ENCODE measurements around the gene ARL10. TPM values are rescaled to one million over a fixed set of nuclear protein-coding genes. Genes with fewer than 3 reads are reported as not detected.
A peak's percentile ranks its signal among the peaks of the same experiment; 100 is the strongest.

Gene ARL10
- polyA plus RNA-seq, 4 donors, result under 0.01 to 2.4 (median 0.97) TPM; not detected in 1

- Histone ChIP-seq H3K4me1 (ENCODE audit: control insufficient read depth in 3 of 3, insufficient read depth in 2 of 3, low read depth in 1 of 3, low read length in 2 of 3) (peaks cover 4 to 12% (median 5%) of the 10 kb centered on the region in 3 donors), H3K27me3 (ENCODE audit: control insufficient read depth in 3 of 3, insufficient read depth in 3 of 3, low read length in 3 of 3) (no peaks in the 10 kb centered on the region), H3K9me3 (ENCODE audit: control insufficient read depth in 2 of 2, insufficient read depth in 1 of 2, low read depth in 1 of 2, low read length in 1 of 2) (no peaks in the 10 kb centered on the region), H3K27ac (ENCODE audit: low read depth in 1 of 3, low read length in 2 of 3) (peak overlapping the region in 2 of 3 donors; percentile 97 to 98), H3K36me3 (ENCODE audit: control insufficient read depth in 3 of 3, insufficient read depth in 2 of 3, low read depth in 1 of 3, low read length in 3 of 3) (peaks cover 6 to 57% (median 16%) of the 10 kb centered on the region in 3 donors), H3K4me3 (ENCODE audit: low read depth in 1 of 3, low read length in 3 of 3) (peak overlapping the region; percentile 70 to 90 (median 78))
- peak in 1 of 2 donors; percentile 51 for DNase-seq
- no peak for FAIRE-seq
- 0 to 1% (median 0%) methylated on average over 21 to 29 of the region's 29 CpGs for WGBS, 3 donors
These were observed 22.7 kb downstream of the ARL10 start for GRCh38 chr5:176388003-176388443.

- DNase-seq (peak; percentile 99 to 100), FAIRE-seq (no peak)
- Histone ChIP-seq H3K36me3 (ENCODE audit: control insufficient read depth in 3 of 3, insufficient read depth in 2 of 3, low read depth in 1 of 3, low read length in 3 of 3) (peaks cover 6 to 57% (median 16%) of the 10 kb centered on the region in 3 donors), H3K27ac (ENCODE audit: low read depth in 1 of 3, low read length in 2 of 3) (peak within 1 kb of the TSS; percentile 96 to 98 (median 97)), H3K4me1 (ENCODE audit: control insufficient read depth in 3 of 3, insufficient read depth in 2 of 3, low read depth in 1 of 3, low read length in 2 of 3) (peaks cover 4 to 12% (median 5%) of the 10 kb centered on the region in 3 donors), H3K27me3 (ENCODE audit: control insufficient read depth in 3 of 3, insufficient read depth in 3 of 3, low read length in 3 of 3) (no peaks in the 10 kb centered on the region), H3K9me3 (ENCODE audit: control insufficient read depth in 2 of 2, insufficient read depth in 1 of 2, low read depth in 1 of 2, low read length in 1 of 2) (no peaks in the 10 kb centered on the region), H3K4me3 (ENCODE audit: low read depth in 1 of 3, low read length in 3 of 3) (peak within 1 kb of the TSS; percentile 70 to 90 (median 78))
- 0 to 1% (median 1%) methylated on average over 46 to 47 of the region's 47 CpGs for WGBS, 3 donors
These were observed 23.3 kb downstream of the ARL10 start, which contains the start of the genes HIGD2A and NOP16 for GRCh38 chr5:176388444-176389134. TSS of gene HIGD2A (plus strand) at chr5:176388751. CDS start at chr5:176388820, 69 bp downstream. TSS of gene NOP16 (minus strand) at chr5:176388598. CDS start at chr5:176388539, 59 bp downstream.

- FAIRE-seq (no peak), DNase-seq (no peak)
- H3K4me1 ChIP-seq (ENCODE audit: control insufficient read depth in 3 of 3, insufficient read depth in 2 of 3, low read depth in 1 of 3, low read length in 2 of 3), result peaks cover 4 to 12% (median 5%) of the 10 kb centered on the region in 3 donors
- peak overlapping the region; percentile 48 to 90 (median 74) for H3K4me3 ChIP-seq (ENCODE audit: low read depth in 1 of 3, low read length in 3 of 3)
- H3K27me3 ChIP-seq (ENCODE audit: control insufficient read depth in 3 of 3, insufficient read depth in 3 of 3, low read length in 3 of 3), result no peaks in the 10 kb centered on the region
- no peaks in the 10 kb centered on the region for H3K9me3 ChIP-seq (ENCODE audit: control insufficient read depth in 2 of 2, insufficient read depth in 1 of 2, low read depth in 1 of 2, low read length in 1 of 2)
- H3K27ac ChIP-seq (ENCODE audit: low read depth in 1 of 3, low read length in 2 of 3), result peak overlapping the region; percentile 96 to 98 (median 97)
- H3K36me3 ChIP-seq (ENCODE audit: control insufficient read depth in 3 of 3, insufficient read depth in 2 of 3, low read depth in 1 of 3, low read length in 3 of 3), result peaks cover 2 to 54% (median 8%) of the 10 kb centered on the region in 3 donors
- WGBS, 3 donors, result 25 to 31% (median 27%) methylated on average over 33 to 41 of the region's 41 CpGs
These were observed 24.1 kb downstream of the ARL10 start for GRCh38 chr5:176389135-176390123.

- Histone ChIP-seq H3K4me3 (ENCODE audit: low read depth in 1 of 3, low read length in 3 of 3) (no peak overlapping the region), H3K4me1 (ENCODE audit: control insufficient read depth in 3 of 3, insufficient read depth in 2 of 3, low read depth in 1 of 3, low read length in 2 of 3) (peaks cover 4 to 12% (median 5%) of the 10 kb centered on the region in 3 donors), H3K36me3 (ENCODE audit: control insufficient read depth in 3 of 3, insufficient read depth in 2 of 3, low read depth in 1 of 3, low read length in 3 of 3) (peaks cover 2 to 61% (median 2%) of the 10 kb centered on the region in 3 donors), H3K27me3 (ENCODE audit: control insufficient read depth in 3 of 3, insufficient read depth in 3 of 3, low read length in 3 of 3) (no peaks in the 10 kb centered on the region), H3K27ac (ENCODE audit: low read depth in 1 of 3, low read length in 2 of 3) (no peak overlapping the region), H3K9me3 (ENCODE audit: control insufficient read depth in 2 of 2, insufficient read depth in 1 of 2, low read depth in 1 of 2, low read length in 1 of 2) (no peaks in the 10 kb centered on the region)
- 80 to 94% (median 88%) methylated on average over 4 of the region's 4 CpGs for WGBS, 3 donors
- DNase-seq (no peak), FAIRE-seq (no peak)
These were observed 26.2 kb downstream of the ARL10 start for GRCh38 chr5:176391479-176391878.

- H3K27ac ChIP-seq (ENCODE audit: low read depth in 1 of 3, low read length in 2 of 3), result no peak overlapping the region
- H3K4me1 ChIP-seq (ENCODE audit: control insufficient read depth in 3 of 3, insufficient read depth in 2 of 3, low read depth in 1 of 3, low read length in 2 of 3), result peaks cover 3 to 10% (median 5%) of the 10 kb centered on the region in 3 donors
- 90 to 92% (median 91%) methylated on average over 4 of the region's 4 CpGs for WGBS, 3 donors
- no peaks in the 10 kb centered on the region for H3K9me3 ChIP-seq (ENCODE audit: control insufficient read depth in 2 of 2, insufficient read depth in 1 of 2, low read depth in 1 of 2, low read length in 1 of 2)
- no peak overlapping the region for H3K4me3 ChIP-seq (ENCODE audit: low read depth in 1 of 3, low read length in 3 of 3)
- H3K36me3 ChIP-seq (ENCODE audit: control insufficient read depth in 3 of 3, insufficient read depth in 2 of 3, low read depth in 1 of 3, low read length in 3 of 3), result peaks cover under 1 to 64% (median 2%) of the 10 kb centered on the region in 3 donors
- FAIRE-seq (no peak), DNase-seq (no peak)
- H3K27me3 ChIP-seq (ENCODE audit: control insufficient read depth in 3 of 3, insufficient read depth in 3 of 3, low read length in 3 of 3), result no peaks in the 10 kb centered on the region
These were observed 26.7 kb downstream of the ARL10 start for GRCh38 chr5:176391999-176392398.

DNA sequence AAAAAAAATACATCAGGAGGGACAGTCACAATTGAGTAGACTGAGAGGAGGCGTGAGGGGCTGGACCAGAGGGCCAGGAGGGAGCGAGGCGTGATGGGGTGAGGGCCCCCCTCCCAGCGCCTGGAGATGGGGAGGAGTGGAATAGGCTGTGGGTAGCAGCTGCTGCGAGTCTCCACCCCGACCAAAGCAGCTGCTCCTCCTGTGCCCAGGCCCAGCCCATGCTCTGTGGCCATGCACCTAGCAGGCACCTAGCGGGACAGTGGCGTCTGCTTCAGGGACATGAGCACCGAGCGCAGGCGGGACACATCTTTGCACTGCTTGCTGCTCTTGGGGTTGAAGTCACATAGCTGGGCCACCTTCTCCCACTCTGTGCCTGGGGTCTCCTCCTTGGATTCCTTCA lies 27.2 kb downstream of the ARL10 start:
- WGBS, 3 donors, result 81 to 90% (median 88%) methylated on average over 11 of the region's 11 CpGs
- peaks cover 2 to 69% (median 6%) of the 10 kb centered on the region in 3 donors for H3K36me3 ChIP-seq (ENCODE audit: control insufficient read depth in 3 of 3, insufficient read depth in 2 of 3, low read depth in 1 of 3, low read length in 3 of 3)
- H3K4me1 ChIP-seq (ENCODE audit: control insufficient read depth in 3 of 3, insufficient read depth in 2 of 3, low read depth in 1 of 3, low read length in 2 of 3), result peaks cover 1 to 4% (median 2%) of the 10 kb centered on the region in 3 donors
- H3K27me3 ChIP-seq (ENCODE audit: control insufficient read depth in 3 of 3, insufficient read depth in 3 of 3, low read length in 3 of 3), result no peaks in the 10 kb centered on the region
- FAIRE-seq (no peak), DNase-seq (no peak)
- no peak overlapping the region for H3K4me3 ChIP-seq (ENCODE audit: low read depth in 1 of 3, low read length in 3 of 3)
- H3K9me3 ChIP-seq (ENCODE audit: control insufficient read depth in 2 of 2, insufficient read depth in 1 of 2, low read depth in 1 of 2, low read length in 1 of 2), result no peaks in the 10 kb centered on the region
- H3K27ac ChIP-seq (ENCODE audit: low read depth in 1 of 3, low read length in 2 of 3), result no peak overlapping the region

GRCh38 chr5:176394096-176394495 lies 28.8 kb downstream of the ARL10 start:
- Histone ChIP-seq H3K27ac (ENCODE audit: low read depth in 1 of 3, low read length in 2 of 3) (no peak overlapping the region), H3K27me3 (ENCODE audit: control insufficient read depth in 3 of 3, insufficient read depth in 3 of 3, low read length in 3 of 3) (no peaks in the 10 kb centered on the region), H3K36me3 (ENCODE audit: control insufficient read depth in 3 of 3, insufficient read depth in 2 of 3, low read depth in 1 of 3, low read length in 3 of 3) (peaks cover 6 to 82% (median 9%) of the 10 kb centered on the region in 3 donors), H3K4me3 (ENCODE audit: low read depth in 1 of 3, low read length in 3 of 3) (no peak overlapping the region), H3K9me3 (ENCODE audit: control insufficient read depth in 2 of 2, insufficient read depth in 1 of 2, low read depth in 1 of 2, low read length in 1 of 2) (no peaks in the 10 kb centered on the region), H3K4me1 (ENCODE audit: control insufficient read depth in 3 of 3, insufficient read depth in 2 of 3, low read depth in 1 of 3, low read length in 2 of 3) (peaks cover 0 to 3% (median 0%) of the 10 kb centered on the region in 3 donors)
- WGBS, 3 donors, result 94 to 97% (median 94%) methylated on average over 9 of the region's 9 CpGs
- DNase-seq, result no peak
- FAIRE-seq, result no peak

Measured in small intestine (tissue), 7 donors.